Rectal smooth muscle tissue (tissue), 1 donor: Measurements from ENCODE around the gene CSK.
"Not testable (repeated sequence)": the region's sequence is repeated elsewhere in the genome, so short reads cannot be mapped to it uniquely, and the experiment has no call there.

Experiments used
- H3K27ac ChIP-seq: one replicate; pipeline ENCODE4 v1.7.0; 2013; ENCODE audit warnings: low read depth, low read length, inconsistent platforms
- H3K27me3 ChIP-seq: one replicate; pipeline ENCODE4 v1.7.0; 2013; ENCODE audit warnings: low read length; ENCODE audit not compliant: control insufficient read depth, insufficient read depth
- H3K36me3 ChIP-seq: one replicate; pipeline ENCODE4 v1.7.0; 2013; ENCODE audit warnings: low read length; ENCODE audit not compliant: control insufficient read depth, insufficient read depth
- H3K4me1 ChIP-seq: one replicate; pipeline ENCODE4 v1.7.0; 2013; ENCODE audit warnings: low read length; ENCODE audit not compliant: control insufficient read depth, insufficient read depth
- H3K4me3 ChIP-seq: one replicate; pipeline ENCODE4 v1.7.0; 2013; ENCODE audit warnings: low read length
- H3K9ac ChIP-seq: one replicate; pipeline ENCODE4 v1.7.0; 2013; ENCODE audit warnings: low read length

Gene CSK

GRCh38 chr15:74784426-74785193 lies 2.7 kb downstream of the CSK start:
- Histone ChIP-seq H3K4me1 (peaks cover 27% of the 10 kb centered on the region), H3K9ac (no peak overlapping the region), H3K27me3 (no peaks in the 10 kb centered on the region), H3K27ac (no peak overlapping the region), H3K4me3 (peak overlapping the region; percentile 45), H3K36me3 (no peaks in the 10 kb centered on the region)

- Histone ChIP-seq H3K4me3 (peak overlapping the region; percentile 45), H3K36me3 (no peaks in the 10 kb centered on the region), H3K4me1 (peaks cover 35% of the 10 kb centered on the region), H3K9ac (peak overlapping the region; percentile 12), H3K27me3 (no peaks in the 10 kb centered on the region), H3K27ac (peak overlapping the region; percentile 10)
These were observed 3.5 kb downstream of the CSK start for GRCh38 chr15:74785194-74786032.

- not testable (repeated sequence) for H3K27ac ChIP-seq, H3K4me3 ChIP-seq
These were observed 4.2 kb downstream of the CSK start for GRCh38 chr15:74786081-74786480.

GRCh38 chr15:74786551-74787165 lies 4.8 kb downstream of the CSK start:
- peaks cover 33% of the 10 kb centered on the region for H3K4me1 ChIP-seq
- no peaks in the 10 kb centered on the region for H3K27me3 ChIP-seq
- no peaks in the 10 kb centered on the region for H3K36me3 ChIP-seq
- no peak overlapping the region for H3K4me3 ChIP-seq
- peak overlapping the region; percentile 46 for H3K9ac ChIP-seq
- no peak overlapping the region for H3K27ac ChIP-seq

More at GRCh38 chr15:74786081-74786480, 4.2 kb downstream of the CSK start:
- Histone ChIP-seq H3K4me1 (peaks cover 37% of the 10 kb centered on the region), H3K9ac (peak overlapping the region; percentile 46)
- not testable (repeated sequence) for H3K27me3 ChIP-seq, H3K36me3 ChIP-seq

GRCh38 chr15:74787251-74788041 lies 5.6 kb downstream of the CSK start:
- H3K27ac ChIP-seq, result no peak overlapping the region
- peak overlapping the region; percentile 26 for H3K9ac ChIP-seq
- H3K27me3 ChIP-seq, result no peaks in the 10 kb centered on the region
- peaks cover 32% of the 10 kb centered on the region for H3K4me1 ChIP-seq
- no peaks in the 10 kb centered on the region for H3K36me3 ChIP-seq
- no peak overlapping the region for H3K4me3 ChIP-seq

GRCh38 chr15:74788042-74788682 lies 6.3 kb downstream of the CSK start:
- Histone ChIP-seq H3K4me3 (peak overlapping the region; percentile 40), H3K27ac (no peak overlapping the region), H3K4me1 (peaks cover 27% of the 10 kb centered on the region), H3K36me3 (no peaks in the 10 kb centered on the region), H3K9ac (peak overlapping the region; percentile 1), H3K27me3 (no peaks in the 10 kb centered on the region)

- Histone ChIP-seq H3K4me3 (peak overlapping the region; percentile 40), H3K4me1 (peaks cover 21% of the 10 kb centered on the region), H3K9ac (peak overlapping the region; percentile 1), H3K27me3 (no peaks in the 10 kb centered on the region), H3K27ac (no peak overlapping the region), H3K36me3 (no peaks in the 10 kb centered on the region)
These were observed 6.8 kb downstream of the CSK start for GRCh38 chr15:74788683-74789151.

- H3K9ac ChIP-seq, result no peak overlapping the region
- H3K4me3 ChIP-seq, result peak overlapping the region; percentile 44
- peaks cover 19% of the 10 kb centered on the region for H3K4me1 ChIP-seq
- no peaks in the 10 kb centered on the region for H3K27me3 ChIP-seq
- H3K27ac ChIP-seq, result no peak overlapping the region
- H3K36me3 ChIP-seq, result no peaks in the 10 kb centered on the region
These were observed 7.3 kb downstream of the CSK start for GRCh38 chr15:74789171-74789631.

- H3K9ac ChIP-seq, result peak overlapping the region; percentile 18
These were observed 7.8 kb downstream of the CSK start for GRCh38 chr15:74789741-74790079.

GRCh38 chr15:74790080-74790916 lies 8.4 kb downstream of the CSK start:
- H3K9ac ChIP-seq, result no peak overlapping the region

More at GRCh38 chr15:74789741-74790079, 7.8 kb downstream of the CSK start:
- Histone ChIP-seq H3K4me3 (peak overlapping the region; percentile 44), H3K27me3 (no peaks in the 10 kb centered on the region), H3K36me3 (no peaks in the 10 kb centered on the region), H3K4me1 (peaks cover 19% of the 10 kb centered on the region), H3K27ac (peak overlapping the region; percentile 62)

GRCh38 chr15:74791007-74791406 lies 9.1 kb downstream of the CSK start:
- no peak overlapping the region for H3K4me3 ChIP-seq
- no peaks in the 10 kb centered on the region for H3K27me3 ChIP-seq
- H3K36me3 ChIP-seq, result no peaks in the 10 kb centered on the region
- H3K4me1 ChIP-seq, result peaks cover 19% of the 10 kb centered on the region
- no peak overlapping the region for H3K9ac ChIP-seq
- no peak overlapping the region for H3K27ac ChIP-seq

More at GRCh38 chr15:74790080-74790916, 8.4 kb downstream of the CSK start:
- Histone ChIP-seq H3K4me3 (peak overlapping the region; percentile 44), H3K4me1 (peaks cover 19% of the 10 kb centered on the region), H3K27ac (peak overlapping the region; percentile 62), H3K36me3 (no peaks in the 10 kb centered on the region), H3K27me3 (no peaks in the 10 kb centered on the region)
